HepG2 (cell line): ENCODE results near the gene SP1.

ENCODE experiments used
- CREB3 ChIP-seq: sonication (generic); formaldehyde crosslinking; IDR thresholded peaks from 2 replicates; pipeline ENCODE4 v1.5.0; 2020; ENCODE audit warnings: missing genetic modification reagents
- E2F5 ChIP-seq: sonication (generic); formaldehyde crosslinking; conservative IDR thresholded peaks from 2 replicates; pipeline ENCODE4 v1.4.0; 2020; ENCODE audit warnings: missing genetic modification reagents
- EZH2 ChIP-seq: conservative IDR thresholded peaks from 2 replicates; pipeline ENCODE4 v1.6.1; 2012; ENCODE audit warnings: mild to moderate bottlenecking, low read depth, low read length, moderate library complexity
- FOSL1 ChIP-seq: sonication (generic); formaldehyde crosslinking; IDR thresholded peaks from 2 replicates; pipeline ENCODE4 v1.9.0; 2021; ENCODE audit warnings: missing genetic modification reagents, borderline replicate concordance
- FOXM1 ChIP-seq: sonication (generic); formaldehyde crosslinking; IDR thresholded peaks from 2 replicates; pipeline ENCODE4 v1.5.0; 2020; ENCODE audit warnings: missing genetic modification reagents
- PAWR ChIP-seq: sonication (generic); formaldehyde crosslinking; IDR thresholded peaks from 2 replicates; pipeline ENCODE4 v1.4.0; 2020; ENCODE audit warnings: missing genetic modification reagents, mild to moderate bottlenecking, borderline replicate concordance
- SAFB2 ChIP-seq: sonication (generic); formaldehyde crosslinking; IDR thresholded peaks from 2 replicates; pipeline ENCODE4 v1.5.1; 2020; ENCODE audit warnings: missing genetic modification reagents, low read depth, mild to moderate bottlenecking, borderline replicate concordance
- STAT6 ChIP-seq: sonication (generic); formaldehyde crosslinking; IDR thresholded peaks from 2 replicates; pipeline ENCODE4 v1.4.0; 2020; ENCODE audit warnings: missing genetic modification reagents, mild to moderate bottlenecking, borderline replicate concordance
- THYN1 ChIP-seq: sonication (generic); formaldehyde crosslinking; IDR thresholded peaks from 2 replicates; pipeline ENCODE4 v1.8.1; 2023; ENCODE audit warnings: low read depth, mild to moderate bottlenecking, moderate library complexity, missing genetic modification reagents, borderline replicate concordance
- TMF1 ChIP-seq: sonication (generic); formaldehyde crosslinking; IDR thresholded peaks from 2 replicates; pipeline ENCODE4 v1.8.1; 2022; ENCODE audit warnings: low read depth, missing genetic modification reagents
- ZNF20 ChIP-seq: sonication (generic); formaldehyde crosslinking; IDR thresholded peaks from 2 replicates; pipeline ENCODE4 v1.4.0; 2020; ENCODE audit warnings: mild to moderate bottlenecking, moderate library complexity, missing genetic modification reagents
- ZNF260 ChIP-seq: sonication (generic); formaldehyde crosslinking; IDR thresholded peaks from 2 replicates; pipeline ENCODE4 v1.4.0; 2020; ENCODE audit warnings: missing genetic modification reagents, low read depth, mild to moderate bottlenecking, borderline replicate concordance
- ZNF746 ChIP-seq: sonication (generic); formaldehyde crosslinking; IDR thresholded peaks from 2 replicates; pipeline ENCODE4 v1.8.0; 2022; ENCODE audit warnings: mild to moderate bottlenecking, missing genetic modification reagents

- TF ChIP-seq EZH2 (no peak), STAT6 (no peak), CREB3 (CRISPR knock-in tag) (no peak), ZNF260 (CRISPR knock-in tag) (no peak), FOXM1 (CRISPR knock-in tag) (no peak), ZNF746 (CRISPR knock-in tag) (no peak), ZNF20 (CRISPR knock-in tag) (no peak), FOSL1 (no peak), SAFB2 (CRISPR knock-in tag) (no peak), PAWR (CRISPR knock-in tag) (no peak), THYN1 (no peak), E2F5 (no peak), TMF1 (CRISPR knock-in tag) (no peak)
These were observed 61.3 kb downstream of the SP1 start, which contains the start of gene PRR13 for GRCh38 chr12:53441040-53441833.
